Endometrial microvascular endothelial cells (primary cell): ENCODE measurements around the gene DHRS13. TPM values are rescaled to one million over a fixed set of nuclear protein-coding genes. Genes with fewer than 3 reads are reported as not detected.

ENCODE experiments used
- total RNA-seq: library from RNA; depleted of rRNA; stranded (reverse); fragments of >200 nt; gene quantifications from one replicate; pipeline ENCODE4 v1.2.3, GENCODE V29; 2015; ENCODE audit errors: inconsistent ontology term

DHRS13 gene
- total RNA-seq, 1 donor from 2014 or later = 11.3 TPM

Other genes with a start within 250 kb of the DHRS13 start
- 60.8 TPM for gene SDF2, start 241.2 kb downstream of the DHRS13 start, total RNA-seq
- gene SUPT6H, start 240.9 kb downstream of the DHRS13 start, total RNA-seq = 38.7 TPM
- gene PROCA1, start 191.2 kb downstream of the DHRS13 start, total RNA-seq = not detected
- gene RAB34, start 185.2 kb downstream of the DHRS13 start, total RNA-seq = 31.1 TPM
- gene RPL23A, start 183.1 kb downstream of the DHRS13 start, total RNA-seq = 308 TPM
- 7.7 TPM for gene TLCD1, start 176.8 kb downstream of the DHRS13 start, total RNA-seq
- 1.0 TPM for gene NEK8, start 174.3 kb downstream of the DHRS13 start, total RNA-seq
- gene TRAF4, start 159.1 kb downstream of the DHRS13 start, total RNA-seq = 14.3 TPM
- gene FAM222B, start 60.3 kb downstream of the DHRS13 start, total RNA-seq = 23.0 TPM
- gene ERAL1, start 48.1 kb downstream of the DHRS13 start, total RNA-seq = 120 TPM
- gene FLOT2, start 5.3 kb downstream of the DHRS13 start, total RNA-seq = 102 TPM
- gene PHF12, start 48.4 kb upstream of the DHRS13 start, total RNA-seq = 14.4 TPM
- not detected for gene SEZ6, start 103.0 kb upstream of the DHRS13 start, total RNA-seq
- gene PIPOX, start 140.1 kb upstream of the DHRS13 start, total RNA-seq = 1.5 TPM